SK-N-SH (cell line): ENCODE results near the gene SEPTIN14.

Source experiments
- NFIC ChIP-seq: IDR thresholded peaks from 2 replicates; pipeline ENCODE4 v1.4.0; 2012; ENCODE audit warnings: borderline replicate concordance
- RXRA ChIP-seq: IDR thresholded peaks from 2 replicates; pipeline ENCODE4 v1.4.0; 2012; ENCODE audit warnings: low read depth, mild to moderate bottlenecking, borderline replicate concordance
- SIN3A ChIP-seq: IDR thresholded peaks from 2 replicates; pipeline ENCODE4 v1.6.1; 2012; ENCODE audit warnings: low read depth, mild to moderate bottlenecking, low read length, moderate library complexity, borderline replicate concordance
- TAF1 ChIP-seq: IDR thresholded peaks from 2 replicates; pipeline ENCODE4 v1.6.1; 2012; ENCODE audit warnings: low read depth, mild to moderate bottlenecking, low read length, moderate library complexity, borderline replicate concordance
- TF ChIP-seq, protein P1 (sequence below): fragments of 200-600 bp; sonication (generic); IDR thresholded peaks from 2 replicates; pipeline ENCODE4 v1.6.1; 2017; ENCODE audit warnings: antibody characterized with exemption, mild to moderate bottlenecking, moderate library complexity
- TF ChIP-seq, protein P2 (sequence below): IDR thresholded peaks from 2 replicates; pipeline ENCODE4 v1.4.0; 2012; ENCODE audit warnings: low read depth, borderline replicate concordance

DNA sequence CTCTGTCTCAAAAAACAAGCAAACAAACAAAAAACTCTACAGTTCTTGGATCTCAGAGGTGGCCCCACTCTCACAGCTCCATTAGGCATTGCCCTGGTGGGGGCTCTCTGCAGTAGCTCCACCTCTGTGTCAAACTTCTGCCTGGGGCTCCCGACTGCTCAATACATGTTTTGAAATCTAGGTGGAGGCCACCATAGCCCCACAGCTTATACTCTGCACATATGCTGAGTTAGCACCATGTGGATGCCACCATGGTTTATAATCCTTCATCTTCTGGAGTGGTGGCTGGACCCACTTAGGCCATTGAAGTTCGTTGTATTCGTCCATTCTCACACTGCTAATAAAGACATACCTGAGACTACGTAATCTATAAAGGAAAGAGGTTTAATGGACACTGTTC is 78.4 kb downstream of the SEPTIN14 start:
- TF ChIP-seq, protein P1, sequence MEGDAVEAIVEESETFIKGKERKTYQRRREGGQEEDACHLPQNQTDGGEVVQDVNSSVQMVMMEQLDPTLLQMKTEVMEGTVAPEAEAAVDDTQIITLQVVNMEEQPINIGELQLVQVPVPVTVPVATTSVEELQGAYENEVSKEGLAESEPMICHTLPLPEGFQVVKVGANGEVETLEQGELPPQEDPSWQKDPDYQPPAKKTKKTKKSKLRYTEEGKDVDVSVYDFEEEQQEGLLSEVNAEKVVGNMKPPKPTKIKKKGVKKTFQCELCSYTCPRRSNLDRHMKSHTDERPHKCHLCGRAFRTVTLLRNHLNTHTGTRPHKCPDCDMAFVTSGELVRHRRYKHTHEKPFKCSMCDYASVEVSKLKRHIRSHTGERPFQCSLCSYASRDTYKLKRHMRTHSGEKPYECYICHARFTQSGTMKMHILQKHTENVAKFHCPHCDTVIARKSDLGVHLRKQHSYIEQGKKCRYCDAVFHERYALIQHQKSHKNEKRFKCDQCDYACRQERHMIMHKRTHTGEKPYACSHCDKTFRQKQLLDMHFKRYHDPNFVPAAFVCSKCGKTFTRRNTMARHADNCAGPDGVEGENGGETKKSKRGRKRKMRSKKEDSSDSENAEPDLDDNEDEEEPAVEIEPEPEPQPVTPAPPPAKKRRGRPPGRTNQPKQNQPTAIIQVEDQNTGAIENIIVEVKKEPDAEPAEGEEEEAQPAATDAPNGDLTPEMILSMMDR = no peak
- TF ChIP-seq SIN3A = no peak
- TF ChIP-seq NFIC = no peak
- no peak for TF ChIP-seq RXRA
- TF ChIP-seq, protein P2, sequence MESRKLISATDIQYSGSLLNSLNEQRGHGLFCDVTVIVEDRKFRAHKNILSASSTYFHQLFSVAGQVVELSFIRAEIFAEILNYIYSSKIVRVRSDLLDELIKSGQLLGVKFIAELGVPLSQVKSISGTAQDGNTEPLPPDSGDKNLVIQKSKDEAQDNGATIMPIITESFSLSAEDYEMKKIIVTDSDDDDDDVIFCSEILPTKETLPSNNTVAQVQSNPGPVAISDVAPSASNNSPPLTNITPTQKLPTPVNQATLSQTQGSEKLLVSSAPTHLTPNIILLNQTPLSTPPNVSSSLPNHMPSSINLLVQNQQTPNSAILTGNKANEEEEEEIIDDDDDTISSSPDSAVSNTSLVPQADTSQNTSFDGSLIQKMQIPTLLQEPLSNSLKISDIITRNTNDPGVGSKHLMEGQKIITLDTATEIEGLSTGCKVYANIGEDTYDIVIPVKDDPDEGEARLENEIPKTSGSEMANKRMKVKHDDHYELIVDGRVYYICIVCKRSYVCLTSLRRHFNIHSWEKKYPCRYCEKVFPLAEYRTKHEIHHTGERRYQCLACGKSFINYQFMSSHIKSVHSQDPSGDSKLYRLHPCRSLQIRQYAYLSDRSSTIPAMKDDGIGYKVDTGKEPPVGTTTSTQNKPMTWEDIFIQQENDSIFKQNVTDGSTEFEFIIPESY = no peak
- no peak for TF ChIP-seq TAF1
